H1 (cell line): ENCODE results near the gene CPXM1. TPM values are rescaled to one million over a fixed set of nuclear protein-coding genes. Genes with fewer than 3 reads are reported as not detected.

Experiments
- CTCF ChIA-PET: fragments of 300-600 bp; sonication (Branson Sonifier 250); formaldehyde crosslinking; loops from one replicate; lab custom pipeline; 2021; ENCODE audit not compliant: partially characterized antibody; lab: Charles Lee
- POLR2A ChIA-PET: fragments of 300-600 bp; sonication (Branson Sonifier 250); formaldehyde crosslinking; loops from one replicate; lab custom pipeline; 2021; ENCODE audit warnings: inconsistent platforms; ENCODE audit not compliant: partially characterized antibody; lab: Charles Lee
- DNase-seq, 2 experiments: peaks; one replicate each; pipeline versions ENCODE4 v3.0.0 to v3.0.0-alpha.2; 2010 to 2022; ENCODE audit warnings: low spot score in 2 of 2, low read depth in 1 of 2, mixed read lengths in 1 of 2
- FAIRE-seq: peaks from 2 replicates; lab custom pipeline; 2011; peaks lifted over from hg19 to GRCh38; lab: Jason Lieb, UNC
- H2AFZ ChIP-seq: 2 replicates; pipeline ENCODE4 v1.8.1; 2012; ENCODE audit warnings: low read length, inconsistent platforms
- H2AK5ac ChIP-seq: 2 replicates; pipeline ENCODE4 v1.6.1; 2013; ENCODE audit warnings: low read depth, low read length
- H2BK120ac ChIP-seq: replicated peaks from 2 replicates; pipeline ENCODE3; 2013; ENCODE audit warnings: low read depth, low read length, inconsistent platforms
- H2BK12ac ChIP-seq: 2 replicates; pipeline ENCODE4 v1.6.1; 2013; ENCODE audit warnings: low read depth, low read length
- H2BK15ac ChIP-seq: 2 replicates; pipeline ENCODE4 v1.6.1; 2013; ENCODE audit warnings: low read length
- H2BK20ac ChIP-seq: 2 replicates; pipeline ENCODE4 v1.6.1; 2013; ENCODE audit warnings: low read length
- H2BK5ac ChIP-seq: 2 replicates; pipeline ENCODE4 v1.6.1; 2013; ENCODE audit warnings: low read depth, low read length
- H3K14ac ChIP-seq: 2 replicates; pipeline ENCODE4 v1.6.1; 2013; ENCODE audit warnings: inconsistent platforms; ENCODE audit not compliant: insufficient read length
- H3K18ac ChIP-seq: 2 replicates; pipeline ENCODE4 v1.6.1; 2013; ENCODE audit warnings: low read length; ENCODE audit errors: extremely low read depth
- H3K23ac ChIP-seq: 2 replicates; pipeline ENCODE4 v1.6.1; 2013; ENCODE audit warnings: inconsistent platforms; ENCODE audit not compliant: insufficient read length
- H3K23me2 ChIP-seq: 2 replicates; pipeline ENCODE4 v1.6.1; 2013; ENCODE audit warnings: low read depth, low read length
- H3K27ac ChIP-seq: 2 replicates; pipeline ENCODE4 v1.6.1; 2011; ENCODE audit warnings: low read depth, low read length, inconsistent platforms
- H3K27me3 ChIP-seq, 4 experiments: replicated peaks in 1 of 4; 1 replicate in 1 of 4; 2 replicates in 3 of 4; pipeline versions ENCODE4 v1.6.1 to v1.8.1; 2011 to 2013; ENCODE audit warnings: low read length in 3 of 4, mild to moderate bottlenecking in 3 of 4, inconsistent platforms in 2 of 4, mixed read lengths in 2 of 4, moderate library complexity in 1 of 4; ENCODE audit not compliant: control insufficient read depth in 3 of 4, insufficient read depth in 3 of 4; ENCODE audit errors: extremely low read depth in 1 of 4
- H3K36me3 ChIP-seq, 4 experiments: 2 replicates each; pipeline versions ENCODE4 v1.6.1 to v1.8.1; 2011 to 2013; ENCODE audit warnings: mild to moderate bottlenecking in 4 of 4, low read length in 3 of 4, moderate library complexity in 2 of 4, control low read depth in 1 of 4, inconsistent platforms in 1 of 4; ENCODE audit not compliant: insufficient read depth in 4 of 4, control insufficient read depth in 2 of 4
- H3K4ac ChIP-seq: replicated peaks from 2 replicates; pipeline ENCODE3; 2013; ENCODE audit warnings: low read length, low read depth, mixed read lengths, inconsistent platforms; ENCODE audit not compliant: insufficient read length
- H3K4me1 ChIP-seq, 4 experiments: replicated peaks in 1 of 4; 1 replicate in 1 of 4; 2 replicates in 3 of 4; pipeline versions ENCODE4 v1.6.1 to v1.8.1; 2011 to 2013; ENCODE audit warnings: low read length in 3 of 4, inconsistent platforms in 2 of 4, mixed read lengths in 1 of 4; ENCODE audit not compliant: insufficient read depth in 4 of 4, control insufficient read depth in 3 of 4
- H3K4me2 ChIP-seq, 2 experiments: 2 replicates each; pipeline versions ENCODE4 v1.6.1 to v1.8.1; 2011 to 2013; ENCODE audit warnings: low read depth in 2 of 2, low read length in 2 of 2, control low read depth in 1 of 2, inconsistent platforms in 1 of 2, mild to moderate bottlenecking in 1 of 2; ENCODE audit not compliant: insufficient read depth in 1 of 2
- H3K4me3 ChIP-seq, 4 experiments: fragments of 200-600, 300-600 bp in 1 of 4; sonication (generic), shearing (Covaris generic), sonication (Bioruptor Twin) in 1 of 4; 2 replicates each; pipeline versions ENCODE4 v1.5.1 to v1.8.1; 2011 to 2016; ENCODE audit warnings: low read length in 4 of 4, low read depth in 3 of 4, control low read depth in 2 of 4, inconsistent platforms in 2 of 4, mild to moderate bottlenecking in 2 of 4, mixed read lengths in 1 of 4, moderate library complexity in 1 of 4; ENCODE audit not compliant: insufficient read depth in 2 of 4; ENCODE audit errors: extremely low read depth in 1 of 4
- H3K56ac ChIP-seq: replicated peaks from 2 replicates; pipeline ENCODE3; 2013; ENCODE audit warnings: low read depth, mild to moderate bottlenecking, mixed read lengths, low read length, inconsistent platforms; ENCODE audit not compliant: insufficient read length
- H3K79me1 ChIP-seq: 2 replicates; pipeline ENCODE4 v1.6.1; 2013; ENCODE audit warnings: low read depth, low read length, control low read depth
- H3K79me2 ChIP-seq, 2 experiments: 2 replicates each; pipeline versions ENCODE4 v1.6.1 to v1.8.1; 2012 to 2013; ENCODE audit warnings: low read length in 2 of 2, mild to moderate bottlenecking in 2 of 2, inconsistent platforms in 1 of 2; ENCODE audit not compliant: insufficient read depth in 2 of 2, control insufficient read depth in 1 of 2
- H3K9ac ChIP-seq, 4 experiments: replicated peaks in 1 of 4; 1 replicate in 1 of 4; 2 replicates in 3 of 4; pipeline versions ENCODE4 v1.6.1 to v1.8.1; 2011 to 2013; ENCODE audit warnings: low read depth in 3 of 4, low read length in 3 of 4, control low read depth in 2 of 4, mild to moderate bottlenecking in 2 of 4, moderate library complexity in 2 of 4, inconsistent platforms in 1 of 4; ENCODE audit errors: extremely low read depth in 1 of 4
- H3K9me3 ChIP-seq, 2 experiments: 2 replicates each; pipeline versions ENCODE4 v1.6.1 to v1.8.1; 2012 to 2013; ENCODE audit warnings: mild to moderate bottlenecking in 2 of 2, moderate library complexity in 2 of 2, control low read depth in 1 of 2, inconsistent platforms in 1 of 2, low read depth in 1 of 2, low read length in 1 of 2, mixed read lengths in 1 of 2; ENCODE audit not compliant: insufficient read depth in 2 of 2
- H4K20me1 ChIP-seq, 2 experiments: replicated peaks in 1 of 2; 2 replicates each; pipeline versions ENCODE3 to v1.8.1; 2011 to 2013; ENCODE audit warnings: inconsistent platforms in 2 of 2, low read length in 2 of 2, mild to moderate bottlenecking in 1 of 2; ENCODE audit not compliant: insufficient read depth in 2 of 2, control insufficient read depth in 1 of 2
- H4K5ac ChIP-seq: 2 replicates; pipeline ENCODE4 v1.6.1; 2013; ENCODE audit warnings: low read length, low read depth, mixed read lengths, inconsistent platforms; ENCODE audit not compliant: insufficient read length
- H4K8ac ChIP-seq: 2 replicates; pipeline ENCODE4 v1.8.0; 2013; ENCODE audit warnings: mild to moderate bottlenecking, moderate library complexity, low read length, inconsistent platforms; ENCODE audit not compliant: insufficient read depth; ENCODE audit errors: extremely low read depth
- H4K91ac ChIP-seq: replicated peaks from 2 replicates; pipeline ENCODE3; 2013; ENCODE audit warnings: low read length, mixed read lengths, inconsistent platforms; ENCODE audit not compliant: insufficient read length
- CTBP2 ChIP-seq: IDR thresholded peaks from 2 replicates; pipeline ENCODE4 v1.7.0; 2011; ENCODE audit warnings: borderline replicate concordance, mild to moderate bottlenecking, moderate library complexity, mixed read lengths, low read length; ENCODE audit not compliant: insufficient read depth, insufficient read length
- EGR1 ChIP-seq: IDR thresholded peaks from 2 replicates; pipeline ENCODE4 v1.6.1; 2011; ENCODE audit warnings: low read depth, low read length, borderline replicate concordance
- GTF2F1 ChIP-seq: IDR thresholded peaks from 2 replicates; pipeline ENCODE4 v1.6.1; 2012; ENCODE audit warnings: low read depth, low read length, improper control_type of control experiment, borderline replicate concordance
- HDAC2 ChIP-seq, 2 experiments: fragments of 300-600 bp in 1 of 2; sonication (generic) in 1 of 2; IDR thresholded peaks; 2 replicates each; pipeline ENCODE4 v1.6.1; 2011 to 2012; ENCODE audit warnings: low read depth in 2 of 2, low read length in 2 of 2, mild to moderate bottlenecking in 2 of 2, moderate library complexity in 2 of 2, borderline replicate concordance in 1 of 2, inconsistent platforms in 1 of 2
- RXRA ChIP-seq: IDR thresholded peaks from 2 replicates; pipeline ENCODE4 v1.6.1; 2011; ENCODE audit warnings: low read depth, mild to moderate bottlenecking, low read length, moderate library complexity; ENCODE audit not compliant: insufficient read depth
- SP1 ChIP-seq: IDR thresholded peaks from 2 replicates; pipeline ENCODE4 v1.6.1; 2011; ENCODE audit warnings: low read depth, low read length
- SUZ12 ChIP-seq: fragments of 200-600 bp; sonication (generic); IDR thresholded peaks from 2 replicates; pipeline ENCODE4 v1.6.1; 2012; ENCODE audit warnings: mild to moderate bottlenecking, inconsistent platforms, low read length, moderate library complexity, mixed read lengths
- YY1 ChIP-seq: IDR thresholded peaks from 2 replicates; pipeline ENCODE4 v1.6.1; 2011; ENCODE audit warnings: low read depth, mild to moderate bottlenecking, low read length
- ZNF274 ChIP-seq: IDR thresholded peaks from 2 replicates; pipeline ENCODE4 v1.7.0; 2012; ENCODE audit warnings: low read length, borderline replicate concordance; ENCODE audit errors: extremely low read depth
- WGBS, 2 experiments: shearing (Covaris generic) in 1 of 2; methylation state at CpG; one replicate each; pipeline versions ENCODE4 v1.1.6 to v1.1.7; 2013 to 2015; ENCODE audit warnings: low lambda C conversion rate in 2 of 2, mixed read lengths in 2 of 2, inconsistent platforms in 1 of 2, low coverage in 1 of 2, missing lambda C conversion rate in 1 of 2; ENCODE audit not compliant: insufficient replicate concordance in 2 of 2, insufficient coverage in 1 of 2, insufficient read length in 1 of 2; ENCODE audit errors: extremely low coverage in 1 of 2, missing lambda C conversion rate in 1 of 2; 5-methylcytosine and 5-hydroxymethylcytosine counted together
- polyA plus RNA-seq, 7 experiments: library from polyadenylated mRNA; depleted of rRNA in 3 of 7; stranded (reverse) in 5 of 7; unstranded in 2 of 7; fragments of >200 nt in 5 of 7; fragments of 200-250 nt in 2 of 7; gene quantifications; 1 replicate in 5 of 7; 2 replicates in 1 of 7; 4 replicates in 1 of 7; pipeline versions ENCODE4 v1.2.1 to v1.2.3, GENCODE V29; 2011 to 2013; ENCODE audit warnings: missing spikeins in 2 of 7, mixed read lengths in 2 of 7
- total RNA-seq: library from RNA; stranded (reverse); fragmentation: NEBNext Ultra II Directional; extraction: Animal tissue kit (Norgen Biotek cat#: 25700); gene quantifications from 2 replicates; pipeline ENCODE4 v1.2.1, GENCODE V29; 2021

The CPXM1 gene
- total and polyA plus RNA-seq, 2 of the 8 experiments (the other 6 are each of a cell fraction or from before 2014, with no cell fraction given) = 31.3 to 81.9 TPM

DNA sequence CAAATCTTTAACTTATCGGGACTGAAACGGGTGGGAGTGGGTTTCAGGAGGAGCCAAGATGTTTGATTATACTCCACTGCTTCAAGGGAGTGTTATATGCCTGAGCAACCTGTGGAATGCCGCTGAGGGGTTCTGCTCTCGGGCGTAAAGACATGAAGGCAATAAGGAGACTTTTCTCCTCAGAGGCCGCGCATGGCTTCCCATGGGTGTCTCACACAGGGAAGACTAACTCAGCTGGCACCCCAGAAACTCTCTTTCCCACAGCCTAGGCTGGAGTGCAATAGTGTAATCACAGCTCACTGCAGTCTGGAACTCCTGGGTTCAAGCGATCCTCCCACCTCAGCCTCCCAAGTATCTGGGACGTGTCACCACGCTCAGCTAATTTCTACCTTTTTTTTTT lies 9.3 kb upstream of the CPXM1 start:
- DNase-seq (no peak), FAIRE-seq (no peak)
- ChIA-PET CTCF (interaction anchor here (0.6 to 3.5 kb wide), 2 partner anchors 9 to 43 kb away, joined by 3 to 9 read pairs; no protein-coding TSS in a partner anchor), POLR2A (no interaction called here)
- Histone ChIP-seq H3K4me3 (no peak overlapping the region), H4K91ac (no peak overlapping the region), H2BK12ac (no peak overlapping the region), H2AK5ac (no peak overlapping the region), H3K79me1 (no peaks in the 10 kb centered on the region), H3K27me3 (peaks cover 21 to 32% (median 28%) of the 10 kb centered on the region in 4 experiments), H4K5ac (no peak overlapping the region), H4K20me1 (peaks cover 0 to 2% of the 10 kb centered on the region in 2 experiments), H3K4me2 (no peak overlapping the region), H3K27ac (no peak overlapping the region), H3K14ac (no peak overlapping the region), H2BK120ac (no peak overlapping the region), H3K36me3 (no peaks in the 10 kb centered on the region), H3K23ac (no peak overlapping the region), H2BK20ac (no peak overlapping the region), H3K4me1 (peaks cover 0 to 12% (median 8%) of the 10 kb centered on the region in 4 experiments; a peak in 6 of 7 replicates), H3K9ac (no peak overlapping the region), H3K56ac (no peak overlapping the region), H3K18ac (no peak overlapping the region), H3K4ac (no peak overlapping the region), H3K23me2 (peaks cover 4% of the 10 kb centered on the region; the same call in 1 of the 2 replicates), H3K9me3 (0 out of 4 replicates have a peak, but pooled peaks cover 0 to 7% of the 10 kb centered on the region in 2 experiments), H2BK5ac (no peak overlapping the region), H2BK15ac (no peak overlapping the region), H2AFZ (no peak overlapping the region), H3K79me2 (no peaks in the 10 kb centered on the region), H4K8ac (no peak overlapping the region)
- TF ChIP-seq RXRA (no peak), YY1 (no peak), SP1 (no peak), EGR1 (no peak), GTF2F1 (no peak), CTBP2 (no peak), SUZ12 (no peak), HDAC2 (IDR thresholded peaks at IDR 0.05; ENCODE audit: borderline replicate concordance in 1 of 2, low read depth in 2 of 2, low read length in 2 of 2) (no peak), ZNF274 (no peak)
- WGBS, 2 experiments = 94% methylated on average over 10 of the region's 10 CpGs; no CpG with 5 or more reads in 1 of the 2 experiments
